Caco-2 (cell line): Measurements from ENCODE around the gene KRT15. TPM values are rescaled to one million over a fixed set of nuclear protein-coding genes. Genes with fewer than 3 reads are reported as not detected.
A peak's percentile ranks its signal among the peaks of the same experiment; 100 is the strongest.

Source experiments
- BruUV-seq: library from RNA; stranded (reverse); fragments of 400-500 nt; replicated peaks from 2 replicates; lab custom pipeline; 2021; lab: Mats Ljungman, UMichigan
- CTCF ChIA-PET: fragments of 300-600 bp; sonication (Branson Sonifier 250); formaldehyde crosslinking; loops from one replicate; lab custom pipeline; 2022; ENCODE audit warnings: antibody characterized with exemption; lab: Charles Lee
- POLR2A ChIA-PET: fragments of 300-600 bp; sonication (Branson Sonifier 250); formaldehyde crosslinking; loops from one replicate; lab custom pipeline; 2022; ENCODE audit warnings: antibody characterized with exemption; lab: Charles Lee
- DNase-seq, 2 experiments: peaks; one replicate each; pipeline versions ENCODE4 v3.0.0 to v3.0.0-alpha.2; 2020 to 2022
- H3K27me3 ChIP-seq: replicated peaks from 2 replicates; pipeline ENCODE4 v1.6.0; 2011; ENCODE audit warnings: low read length; ENCODE audit not compliant: control insufficient read depth, insufficient read depth
- H3K36me3 ChIP-seq: 2 replicates; pipeline ENCODE4 v1.5.1; 2011; ENCODE audit warnings: low read length; ENCODE audit not compliant: control insufficient read depth, insufficient read depth
- H3K4me1 ChIP-seq: fragments of 250-450 bp; sonication (Bioruptor Pico); 2 replicates; pipeline ENCODE4 v1.5.1; 2020; ENCODE audit warnings: mild to moderate bottlenecking
- H3K4me3 ChIP-seq: 2 replicates; pipeline ENCODE4 v1.5.1; 2011; ENCODE audit warnings: low read depth, mild to moderate bottlenecking, control low read depth, low read length
- H3K9me3 ChIP-seq: fragments of 250-450 bp; sonication (Bioruptor Pico); 2 replicates; pipeline ENCODE4 v1.5.1; 2020; ENCODE audit warnings: mild to moderate bottlenecking, moderate library complexity
- H3K27ac Mint-ChIP-seq: one replicate; pipeline ENCODE4 v1.8.0; 2022; ENCODE audit warnings: mixed read lengths; ENCODE audit not compliant: unreplicated experiment
- H3K27me3 Mint-ChIP-seq: one replicate; pipeline ENCODE4 v1.8.0; 2022; ENCODE audit warnings: mixed read lengths; ENCODE audit not compliant: insufficient read depth, unreplicated experiment
- H3K36me3 Mint-ChIP-seq: one replicate; pipeline ENCODE4 v1.8.0; 2022; ENCODE audit warnings: mild to moderate bottlenecking, mixed read lengths; ENCODE audit not compliant: insufficient read depth, unreplicated experiment
- H3K4me1 Mint-ChIP-seq: one replicate; pipeline ENCODE4 v1.8.0; 2022; ENCODE audit warnings: low read depth, mixed read lengths; ENCODE audit not compliant: unreplicated experiment
- H3K4me3 Mint-ChIP-seq: one replicate; pipeline ENCODE4 v1.8.0; 2022; ENCODE audit warnings: mild to moderate bottlenecking, moderate library complexity, mixed read lengths; ENCODE audit not compliant: unreplicated experiment
- H3K9me3 Mint-ChIP-seq: one replicate; pipeline ENCODE4 v1.8.0; 2022; ENCODE audit warnings: mixed read lengths; ENCODE audit not compliant: unreplicated experiment
- intact Hi-C: fragments of 100-400 bp; cut with micrococcal nuclease; formaldehyde crosslinking; loops from one replicate; pipeline ENCODE4 v1.10.0; 2022; ENCODE audit not compliant: unreplicated experiment
- total RNA-seq: library from RNA; stranded (reverse); gene quantifications from 2 replicates; pipeline ENCODE4 v1.2.3, GENCODE V29; 2022
- TF ChIP-seq, protein P1 (sequence below), 2 experiments: fragments of 200-600 bp in 1 of 2; IDR thresholded peaks; 1 replicate in 1 of 2; 2 replicates in 1 of 2; pipeline versions ENCODE4 v1.5.1 to v1.8.0; 2011 to 2022; ENCODE audit warnings: antibody characterized with exemption in 1 of 2, control low read depth in 1 of 2, inconsistent platforms in 1 of 2, low read depth in 1 of 2, low read length in 1 of 2, mild to moderate bottlenecking in 1 of 2, moderate library complexity in 1 of 2; ENCODE audit not compliant: insufficient read depth in 1 of 2, severe bottlenecking in 1 of 2, unreplicated experiment in 1 of 2

Gene KRT15
- total RNA-seq, 1 experiment from 2014 or later, result 5.3 TPM

DNA sequence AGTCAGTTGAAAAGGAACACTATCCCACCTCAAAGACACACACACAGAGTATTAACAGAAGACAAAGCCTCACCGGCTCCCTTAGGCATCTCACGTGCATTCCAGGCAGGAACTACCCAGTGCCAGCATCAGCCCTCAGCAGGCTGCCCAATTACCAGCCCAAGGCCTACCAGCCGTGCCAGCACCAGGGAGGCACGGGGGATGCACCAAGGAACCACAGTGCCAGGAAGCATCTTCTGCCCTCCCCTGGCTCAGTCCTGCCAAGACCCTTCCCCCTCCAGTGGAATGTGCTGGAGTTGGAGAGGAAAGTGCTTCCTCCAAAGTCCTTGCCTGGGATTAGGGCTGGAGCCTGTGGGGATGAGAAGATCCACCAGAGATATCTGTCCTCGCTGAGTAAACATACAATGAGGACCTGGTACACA, 20.4 kb upstream of the KRT15 start:
- BruUV-seq, result no TSS peak
- Histone ChIP-seq H3K4me1 (peaks cover 86% of the 10 kb centered on the region), H3K36me3 (no peaks in the 10 kb centered on the region), H3K9me3 (no peaks in the 10 kb centered on the region), H3K27me3 (no peaks in the 10 kb centered on the region), H3K4me3 (no peak overlapping the region)
- CTCF ChIA-PET, result no interaction called here
- intact Hi-C loops, result no loop called here
- POLR2A ChIA-PET, result interaction anchor here (1.1 to 2.3 kb wide), 2 partner anchors 9 to 12 kb away, joined by 4 to 24 read pairs; partner anchors contain the start of gene KRT19
- Mint-ChIP-seq H3K27ac (peak overlapping the region; percentile 83), H3K4me3 (no peak overlapping the region), H3K4me1 (peaks cover 76% of the 10 kb centered on the region), H3K36me3 (peaks cover 15% of the 10 kb centered on the region), H3K9me3 (no peaks in the 10 kb centered on the region), H3K27me3 (no peaks in the 10 kb centered on the region)
- TF ChIP-seq, protein P1, sequence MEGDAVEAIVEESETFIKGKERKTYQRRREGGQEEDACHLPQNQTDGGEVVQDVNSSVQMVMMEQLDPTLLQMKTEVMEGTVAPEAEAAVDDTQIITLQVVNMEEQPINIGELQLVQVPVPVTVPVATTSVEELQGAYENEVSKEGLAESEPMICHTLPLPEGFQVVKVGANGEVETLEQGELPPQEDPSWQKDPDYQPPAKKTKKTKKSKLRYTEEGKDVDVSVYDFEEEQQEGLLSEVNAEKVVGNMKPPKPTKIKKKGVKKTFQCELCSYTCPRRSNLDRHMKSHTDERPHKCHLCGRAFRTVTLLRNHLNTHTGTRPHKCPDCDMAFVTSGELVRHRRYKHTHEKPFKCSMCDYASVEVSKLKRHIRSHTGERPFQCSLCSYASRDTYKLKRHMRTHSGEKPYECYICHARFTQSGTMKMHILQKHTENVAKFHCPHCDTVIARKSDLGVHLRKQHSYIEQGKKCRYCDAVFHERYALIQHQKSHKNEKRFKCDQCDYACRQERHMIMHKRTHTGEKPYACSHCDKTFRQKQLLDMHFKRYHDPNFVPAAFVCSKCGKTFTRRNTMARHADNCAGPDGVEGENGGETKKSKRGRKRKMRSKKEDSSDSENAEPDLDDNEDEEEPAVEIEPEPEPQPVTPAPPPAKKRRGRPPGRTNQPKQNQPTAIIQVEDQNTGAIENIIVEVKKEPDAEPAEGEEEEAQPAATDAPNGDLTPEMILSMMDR (IDR thresholded peaks at IDR 0.05; ENCODE audit: insufficient read depth in 1 of 2, low read depth in 1 of 2, low read length in 1 of 2, severe bottlenecking in 1 of 2, unreplicated experiment in 1 of 2), result no peak
- peak in 1 of 2 experiments; percentile 59 for DNase-seq

DNA sequence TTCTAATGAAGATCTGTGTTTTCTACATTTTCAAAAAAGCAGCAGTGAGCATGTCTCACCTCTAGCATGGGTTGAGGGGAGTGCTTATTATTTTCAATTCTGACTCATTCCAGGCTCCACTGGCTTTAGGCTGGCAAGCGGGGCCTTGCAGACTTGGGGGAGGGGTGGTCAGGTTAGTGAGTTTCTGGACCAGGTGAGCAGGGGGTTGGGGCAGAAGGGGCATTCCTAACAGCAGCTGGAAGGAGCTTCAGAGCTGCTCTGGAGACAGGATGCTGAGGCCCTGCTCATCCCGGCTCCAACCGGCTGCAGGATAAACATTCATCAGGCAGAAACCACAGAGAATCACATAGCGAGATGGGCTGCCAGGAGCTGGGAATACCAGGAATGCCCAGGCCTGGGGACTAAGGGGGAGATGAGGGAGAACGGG, 19.9 kb upstream of the KRT15 start:
- Mint-ChIP-seq H3K27ac (peak overlapping the region; percentile 83), H3K9me3 (no peaks in the 10 kb centered on the region), H3K36me3 (peaks cover 15% of the 10 kb centered on the region), H3K4me3 (no peak overlapping the region), H3K27me3 (no peaks in the 10 kb centered on the region), H3K4me1 (peaks cover 76% of the 10 kb centered on the region)
- Histone ChIP-seq H3K36me3 (no peaks in the 10 kb centered on the region), H3K9me3 (no peaks in the 10 kb centered on the region), H3K4me3 (no peak overlapping the region), H3K27me3 (no peaks in the 10 kb centered on the region), H3K4me1 (peaks cover 86% of the 10 kb centered on the region)
- ChIA-PET POLR2A (interaction anchor here (1.1 to 2.3 kb wide), 2 partner anchors 9 to 11 kb away, joined by 4 to 24 read pairs; partner anchors contain the start of gene KRT19), CTCF (no interaction called here)
- TF ChIP-seq, protein P1 (IDR thresholded peaks at IDR 0.05; ENCODE audit: insufficient read depth in 1 of 2, low read depth in 1 of 2, low read length in 1 of 2, severe bottlenecking in 1 of 2, unreplicated experiment in 1 of 2), result no peak
- no TSS peak for BruUV-seq
- intact Hi-C loops, result no loop called here
- peak in 1 of 2 experiments; percentile 38 for DNase-seq

DNA sequence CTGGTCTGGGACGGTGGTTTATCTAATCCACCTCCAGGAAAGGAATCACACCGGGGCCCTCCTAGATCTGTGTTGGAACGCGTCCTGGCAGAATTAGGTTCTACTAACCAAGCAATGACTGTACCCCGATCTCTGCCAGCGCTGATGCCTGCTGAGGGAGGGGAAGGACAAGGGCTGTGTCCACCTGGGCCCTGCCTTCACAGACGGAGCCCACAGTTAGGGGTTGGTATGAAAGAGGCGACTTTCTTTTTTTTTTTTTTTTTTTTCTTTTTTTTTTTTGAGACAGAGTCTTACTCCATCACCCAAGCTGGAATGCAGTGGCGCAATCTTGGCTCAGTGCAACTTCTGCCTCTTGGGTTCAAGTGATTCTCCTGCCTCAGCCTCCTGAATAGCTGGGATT, 19.3 kb upstream of the KRT15 start:
- ChIA-PET POLR2A (interaction anchor here (1.1 to 2.3 kb wide), 2 partner anchors 8 to 10 kb away, joined by 4 to 24 read pairs; partner anchors contain the start of gene KRT19), CTCF (interaction anchor here (0.7 to 1.5 kb wide), 3 partner anchors 11 to 111 kb away, joined by 4 to 10 read pairs (median 4); no protein-coding TSS in a partner anchor)
- intact Hi-C loops, result no loop called here
- H3K36me3 ChIP-seq, result no peaks in the 10 kb centered on the region
- Mint-ChIP-seq H3K9me3 (no peaks in the 10 kb centered on the region), H3K4me3 (no peak overlapping the region), H3K27me3 (no peaks in the 10 kb centered on the region), H3K36me3 (peaks cover 15% of the 10 kb centered on the region), H3K4me1 (peaks cover 81% of the 10 kb centered on the region), H3K27ac (peak overlapping the region; percentile 91)
- DNase-seq, result peak in 1 of 2 experiments; percentile 71
- no TSS peak for BruUV-seq
- peaks cover 84% of the 10 kb centered on the region for H3K4me1 ChIP-seq
- no peaks in the 10 kb centered on the region for H3K27me3 ChIP-seq
- no peak overlapping the region for H3K4me3 ChIP-seq
- TF ChIP-seq, protein P1 (IDR thresholded peaks at IDR 0.05; ENCODE audit: insufficient read depth in 1 of 2, low read depth in 1 of 2, low read length in 1 of 2, severe bottlenecking in 1 of 2, unreplicated experiment in 1 of 2), result no peak
- no peaks in the 10 kb centered on the region for H3K9me3 ChIP-seq
